Mucosa of descending colon (tissue), 3 donors: ENCODE data around the gene NFIC. TPM values are rescaled to one million over a fixed set of nuclear protein-coding genes. Genes with fewer than 3 reads are reported as not detected.

ENCODE experiments used
- ATAC-seq: fragments of 200-7000 bp; cut with Tn5 transposase; one replicate; pipeline ENCODE4 v1.9.1; 2020; ENCODE audit warnings: mild to moderate bottlenecking, moderate library complexity
- DNase-seq, 3 donors: peaks; one replicate each; pipeline ENCODE4 v3.0.0-alpha.2; 2020
- H3K36me3 ChIP-seq: fragments of 200-600 bp; one replicate; pipeline ENCODE4 v1.8.0; 2021; ENCODE audit warnings: low read depth, mild to moderate bottlenecking
- H3K4me1 ChIP-seq: fragments of 200-600 bp; one replicate; pipeline ENCODE4 v1.8.0; 2021; ENCODE audit warnings: low read depth, mild to moderate bottlenecking
- H3K4me3 ChIP-seq: fragments of 200-600 bp; one replicate; pipeline ENCODE4 v1.8.0; 2021; ENCODE audit warnings: mild to moderate bottlenecking
- H3K9me3 ChIP-seq: fragments of 200-600 bp; one replicate; pipeline ENCODE4 v1.8.0; 2021; ENCODE audit warnings: mild to moderate bottlenecking
- CTCF ChIP-seq: fragments of 200-600 bp; IDR thresholded peaks from one replicate; pipeline ENCODE4 v1.8.0; 2022; ENCODE audit warnings: antibody characterized with exemption, mild to moderate bottlenecking
- intact Hi-C, 2 donors: fragments of 100-400 bp; cut with DNase I in 1 of 2; cut with micrococcal nuclease in 1 of 2; formaldehyde crosslinking; loops; one replicate each; pipeline versions ENCODE4 v1.11.0 to v1.11.1; 2022; cut with DNase I, micrococcal nuclease
- total RNA-seq, 3 donors: library from RNA; stranded (reverse); fragmentation: NEBNext Ultra II Directional in 2 of 3; extraction: Animal tissue kit (Norgen Biotek cat#: 25700) in 2 of 3; gene quantifications; one replicate each; pipeline versions ENCODE4 v1.2.1 to v1.2.4, GENCODE V29; 2021 to 2023
- donor health status: DM: no; HTN: no; CAD: no; lungs with moderate emphysema.
- donor health status: DM: no; HTN: no; CAD: no.
- donor health status: DM: no; HTN: yes; CAD: no.

NFIC gene
- total RNA-seq, 3 donors from 2014 or later, result 38.4 to 210 (median 79.3) TPM

GRCh38 chr19:3476830-3477229 lies 110.4 kb downstream of the NFIC start:
- Histone ChIP-seq H3K9me3 (no peaks in the 10 kb centered on the region), H3K4me3 (no peak overlapping the region), H3K4me1 (peaks cover 15% of the 10 kb centered on the region), H3K36me3 (no peaks in the 10 kb centered on the region)
- ATAC-seq, result no peak
- intact Hi-C loops, result no loop called here
- no peak for DNase-seq
- no peak for TF ChIP-seq CTCF

- intact Hi-C loops, result no loop called here
- no peak overlapping the region for H3K4me3 ChIP-seq
- ATAC-seq (no peak), DNase-seq (no peak)
- no peaks in the 10 kb centered on the region for H3K36me3 ChIP-seq
- peaks cover 15% of the 10 kb centered on the region for H3K4me1 ChIP-seq
- H3K9me3 ChIP-seq, result no peaks in the 10 kb centered on the region
- no peak for TF ChIP-seq CTCF
These were observed 111.1 kb downstream of the NFIC start for GRCh38 chr19:3477506-3477905.

GRCh38 chr19:3477951-3478350 lies 111.6 kb downstream of the NFIC start:
- Histone ChIP-seq H3K36me3 (no peaks in the 10 kb centered on the region), H3K9me3 (no peaks in the 10 kb centered on the region), H3K4me3 (no peak overlapping the region), H3K4me1 (peaks cover 15% of the 10 kb centered on the region)
- no peak for DNase-seq
- TF ChIP-seq CTCF, result no peak
- ATAC-seq, result no peak
- intact Hi-C loops, result no loop called here

GRCh38 chr19:3478409-3479176 lies 112.2 kb downstream of the NFIC start:
- H3K36me3 ChIP-seq, result no peaks in the 10 kb centered on the region
- peaks cover 16% of the 10 kb centered on the region for H3K4me1 ChIP-seq
- H3K4me3 ChIP-seq, result no peak overlapping the region
- H3K9me3 ChIP-seq, result no peaks in the 10 kb centered on the region
- DNase-seq, result no peak
- intact Hi-C loops, result no loop called here
- ATAC-seq, result no peak
- no peak for TF ChIP-seq CTCF

GRCh38 chr19:3479177-3479833 lies 112.9 kb downstream of the NFIC start:
- Histone ChIP-seq H3K9me3 (no peaks in the 10 kb centered on the region), H3K36me3 (no peaks in the 10 kb centered on the region), H3K4me1 (peaks cover 14% of the 10 kb centered on the region), H3K4me3 (no peak overlapping the region)
- DNase-seq (peak in 2 of 3 donors; percentile 55 to 63), ATAC-seq (peak; percentile 11)
- TF ChIP-seq CTCF, result no peak
- intact Hi-C loops, result no loop called here
